OCI-LY1 (cell line): ENCODE results near the gene ZNF473.

Source experiments
- H2AFZ ChIP-seq: fragments of 200-600 bp; sonication (generic), shearing (Covaris generic); 2 replicates; pipeline ENCODE4 v1.6.0; 2014; ENCODE audit warnings: antibody characterized with exemption, mild to moderate bottlenecking, low read length
- H3F3A ChIP-seq: fragments of 200-600 bp; sonication (generic), shearing (Covaris generic); 2 replicates; pipeline ENCODE4 v1.6.0; 2014; ENCODE audit warnings: mild to moderate bottlenecking, antibody characterized with exemption, low read length, moderate library complexity; ENCODE audit not compliant: insufficient read depth
- H3K27ac ChIP-seq: fragments of 200-600 bp; sonication (generic); 2 replicates; pipeline ENCODE4 v1.5.1; 2014; ENCODE audit warnings: low read length, mixed run types, mild to moderate bottlenecking, low read depth; ENCODE audit not compliant: poor library complexity, severe bottlenecking
- H3K27me3 ChIP-seq: fragments of 200-600 bp; sonication (generic); 2 replicates; pipeline ENCODE4 v1.6.0; 2014; ENCODE audit warnings: antibody characterized with exemption, mild to moderate bottlenecking, low read length, moderate library complexity; ENCODE audit not compliant: insufficient read depth
- H3K36me3 ChIP-seq: fragments of 200-600 bp; sonication (generic); 2 replicates; pipeline ENCODE4 v1.6.1; 2014; ENCODE audit warnings: mild to moderate bottlenecking, antibody characterized with exemption, low read length, moderate library complexity, mixed read lengths; ENCODE audit not compliant: insufficient read depth
- H3K4me1 ChIP-seq: fragments of 200-600 bp; sonication (generic); 2 replicates; pipeline ENCODE4 v1.5.1; 2014; ENCODE audit warnings: mild to moderate bottlenecking, low read length, moderate library complexity; ENCODE audit not compliant: insufficient read depth, severe bottlenecking
- H3K4me2 ChIP-seq: fragments of 200-600 bp; sonication (generic), shearing (Covaris generic); 2 replicates; pipeline ENCODE4 v1.6.1; 2014; ENCODE audit warnings: low read length
- H3K4me3 ChIP-seq: fragments of 200-600 bp; sonication (generic); 2 replicates; pipeline ENCODE4 v1.5.1; 2014; ENCODE audit warnings: low read length, low read depth, mild to moderate bottlenecking, mixed read lengths; ENCODE audit not compliant: poor library complexity, severe bottlenecking
- H3K79me2 ChIP-seq: fragments of 200-600 bp; shearing (Covaris generic); 2 replicates; pipeline ENCODE4 v1.6.1; 2016; ENCODE audit warnings: mixed run types, low read length, mixed read lengths; ENCODE audit not compliant: insufficient read depth
- H3K9ac ChIP-seq: fragments of 200-600 bp; sonication (generic), shearing (Covaris generic); 2 replicates; pipeline ENCODE4 v1.6.1; 2014; ENCODE audit warnings: mild to moderate bottlenecking, low read length, mixed read lengths
- H3K9me2 ChIP-seq: fragments of 200-600 bp; sonication (generic), shearing (Covaris generic); 2 replicates; pipeline ENCODE4 v1.6.1; 2014; ENCODE audit warnings: low read depth, mild to moderate bottlenecking, low read length, mixed read lengths
- H3K9me3 ChIP-seq: fragments of 200-600 bp; shearing (Covaris generic); 2 replicates; pipeline ENCODE4 v1.6.1; 2014; ENCODE audit warnings: low read length, mixed read lengths
- H4K20me1 ChIP-seq: fragments of 200-600 bp; sonication (generic), shearing (Covaris generic); 2 replicates; pipeline ENCODE4 v1.6.0; 2016; ENCODE audit warnings: mild to moderate bottlenecking, low read length; ENCODE audit not compliant: insufficient read depth
- EZH2 ChIP-seq: fragments of 200-600 bp; sonication (generic), shearing (Covaris generic); IDR thresholded peaks from 2 replicates; pipeline ENCODE4 v1.8.0; 2017; ENCODE audit warnings: borderline replicate concordance, mixed run types, mild to moderate bottlenecking, antibody characterized with exemption, low read length, moderate library complexity, mixed read lengths
- TF ChIP-seq, protein P1 (sequence below): fragments of 200-600 bp; sonication (generic), shearing (Covaris generic); IDR thresholded peaks from 2 replicates; pipeline ENCODE4 v1.5.1; 2017; ENCODE audit warnings: mild to moderate bottlenecking, antibody characterized with exemption, low read length, moderate library complexity, mixed read lengths

Gene ZNF473

GRCh38 chr19:50051964-50052363 lies 26.2 kb downstream of the ZNF473 start:
- no peak overlapping the region for H3K9ac ChIP-seq
- TF ChIP-seq, protein P1, sequence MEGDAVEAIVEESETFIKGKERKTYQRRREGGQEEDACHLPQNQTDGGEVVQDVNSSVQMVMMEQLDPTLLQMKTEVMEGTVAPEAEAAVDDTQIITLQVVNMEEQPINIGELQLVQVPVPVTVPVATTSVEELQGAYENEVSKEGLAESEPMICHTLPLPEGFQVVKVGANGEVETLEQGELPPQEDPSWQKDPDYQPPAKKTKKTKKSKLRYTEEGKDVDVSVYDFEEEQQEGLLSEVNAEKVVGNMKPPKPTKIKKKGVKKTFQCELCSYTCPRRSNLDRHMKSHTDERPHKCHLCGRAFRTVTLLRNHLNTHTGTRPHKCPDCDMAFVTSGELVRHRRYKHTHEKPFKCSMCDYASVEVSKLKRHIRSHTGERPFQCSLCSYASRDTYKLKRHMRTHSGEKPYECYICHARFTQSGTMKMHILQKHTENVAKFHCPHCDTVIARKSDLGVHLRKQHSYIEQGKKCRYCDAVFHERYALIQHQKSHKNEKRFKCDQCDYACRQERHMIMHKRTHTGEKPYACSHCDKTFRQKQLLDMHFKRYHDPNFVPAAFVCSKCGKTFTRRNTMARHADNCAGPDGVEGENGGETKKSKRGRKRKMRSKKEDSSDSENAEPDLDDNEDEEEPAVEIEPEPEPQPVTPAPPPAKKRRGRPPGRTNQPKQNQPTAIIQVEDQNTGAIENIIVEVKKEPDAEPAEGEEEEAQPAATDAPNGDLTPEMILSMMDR, result no peak
- TF ChIP-seq EZH2, result no peak
- H3K9me3 ChIP-seq, result 0 out of 2 replicates have a peak, but pooled peaks cover 8% of the 10 kb centered on the region
- no peaks in the 10 kb centered on the region for H3F3A ChIP-seq
- H3K9me2 ChIP-seq, result no peaks in the 10 kb centered on the region
- no peaks in the 10 kb centered on the region for H4K20me1 ChIP-seq
- H3K4me3 ChIP-seq, result no peak overlapping the region
- H3K79me2 ChIP-seq, result no peaks in the 10 kb centered on the region
- H3K4me2 ChIP-seq, result no peak overlapping the region
- no peaks in the 10 kb centered on the region for H3K27me3 ChIP-seq
- H3K4me1 ChIP-seq, result peaks cover 6% of the 10 kb centered on the region
- H3K27ac ChIP-seq, result no peak overlapping the region
- peaks cover 17% of the 10 kb centered on the region for H3K36me3 ChIP-seq
- no peak overlapping the region for H2AFZ ChIP-seq

DNA sequence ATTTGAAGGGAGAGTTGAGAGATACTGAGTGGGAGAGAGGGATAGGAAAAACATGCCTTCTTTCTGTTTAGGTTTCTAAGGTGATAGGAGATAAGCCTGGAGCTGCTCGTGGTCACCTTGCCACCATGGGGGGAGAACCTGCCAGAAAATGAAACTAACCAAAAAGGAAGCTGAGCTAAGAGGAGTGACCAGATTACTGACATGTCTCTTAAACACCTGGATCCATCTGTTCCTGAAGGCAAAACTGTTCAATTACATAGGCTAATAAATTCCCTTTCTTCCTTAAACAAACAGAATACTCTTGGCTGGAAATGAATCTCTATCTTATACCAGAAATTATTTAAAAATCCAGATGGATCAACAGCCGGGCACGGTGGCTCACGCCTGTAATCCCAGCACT lies 27.3 kb downstream of the ZNF473 start:
- no peak overlapping the region for H3K4me2 ChIP-seq
- no peaks in the 10 kb centered on the region for H4K20me1 ChIP-seq
- H3K9me3 ChIP-seq, result peaks cover 3% of the 10 kb centered on the region; the same call in 1 of the 2 replicates
- H3K4me1 ChIP-seq, result peaks cover 6% of the 10 kb centered on the region
- H3K79me2 ChIP-seq, result no peaks in the 10 kb centered on the region
- no peak for TF ChIP-seq EZH2
- TF ChIP-seq, protein P1, result no peak
- no peaks in the 10 kb centered on the region for H3K27me3 ChIP-seq
- H3K9me2 ChIP-seq, result no peaks in the 10 kb centered on the region
- H3K27ac ChIP-seq, result no peak overlapping the region
- H3K9ac ChIP-seq, result no peak overlapping the region
- H2AFZ ChIP-seq, result no peak overlapping the region
- H3F3A ChIP-seq, result no peaks in the 10 kb centered on the region
- H3K4me3 ChIP-seq, result no peak overlapping the region
- peaks cover 5% of the 10 kb centered on the region; the same call in 1 of the 2 replicates for H3K36me3 ChIP-seq

DNA sequence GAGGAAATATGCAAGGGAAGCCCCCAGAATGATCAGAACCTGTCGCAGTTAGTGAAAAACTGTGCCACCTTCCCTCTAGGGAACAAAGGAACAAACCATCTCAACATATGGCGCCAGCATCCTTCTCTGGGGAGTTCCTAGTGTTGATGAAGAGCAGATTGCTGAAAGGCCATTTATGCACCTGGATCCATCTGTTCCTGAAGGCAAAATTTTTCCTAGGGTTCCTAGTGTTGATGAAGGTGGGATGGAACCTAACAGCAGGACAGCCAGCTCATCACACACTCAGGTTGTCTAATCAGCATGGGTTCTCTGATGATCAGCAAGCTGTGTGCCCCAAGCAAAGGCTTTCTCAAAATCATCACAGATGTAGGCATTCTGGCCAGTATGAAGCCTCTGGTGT lies 32.6 kb downstream of the ZNF473 start:
- no peaks in the 10 kb centered on the region for H3F3A ChIP-seq
- H3K36me3 ChIP-seq, result no peaks in the 10 kb centered on the region
- H3K9me2 ChIP-seq, result no peaks in the 10 kb centered on the region
- no peaks in the 10 kb centered on the region for H3K27me3 ChIP-seq
- H3K79me2 ChIP-seq, result no peaks in the 10 kb centered on the region
- no peak overlapping the region for H2AFZ ChIP-seq
- no peaks in the 10 kb centered on the region for H4K20me1 ChIP-seq
- no peaks in the 10 kb centered on the region for H3K4me1 ChIP-seq
- no peak overlapping the region for H3K9ac ChIP-seq
- no peak overlapping the region for H3K4me2 ChIP-seq
- TF ChIP-seq, protein P1, result no peak
- no peak for TF ChIP-seq EZH2
- H3K27ac ChIP-seq, result no peak overlapping the region
- H3K4me3 ChIP-seq, result no peak overlapping the region
- peaks cover 25% of the 10 kb centered on the region for H3K9me3 ChIP-seq
